GM18519 (cell line): ENCODE measurements around the gene CHRNG.
"Not testable (repeated sequence)": the region's sequence is repeated elsewhere in the genome, so short reads cannot be mapped to it uniquely, and the experiment has no call there.

Experiments
- ATAC-seq: cut with Tn5 transposase; IDR thresholded peaks from one replicate; pipeline ENCODE4 v1.9.1; 2021; ENCODE audit warnings: mild to moderate bottlenecking, moderate library complexity; ENCODE audit not compliant: unreplicated experiment, low FRiP score

CHRNG gene

DNA sequence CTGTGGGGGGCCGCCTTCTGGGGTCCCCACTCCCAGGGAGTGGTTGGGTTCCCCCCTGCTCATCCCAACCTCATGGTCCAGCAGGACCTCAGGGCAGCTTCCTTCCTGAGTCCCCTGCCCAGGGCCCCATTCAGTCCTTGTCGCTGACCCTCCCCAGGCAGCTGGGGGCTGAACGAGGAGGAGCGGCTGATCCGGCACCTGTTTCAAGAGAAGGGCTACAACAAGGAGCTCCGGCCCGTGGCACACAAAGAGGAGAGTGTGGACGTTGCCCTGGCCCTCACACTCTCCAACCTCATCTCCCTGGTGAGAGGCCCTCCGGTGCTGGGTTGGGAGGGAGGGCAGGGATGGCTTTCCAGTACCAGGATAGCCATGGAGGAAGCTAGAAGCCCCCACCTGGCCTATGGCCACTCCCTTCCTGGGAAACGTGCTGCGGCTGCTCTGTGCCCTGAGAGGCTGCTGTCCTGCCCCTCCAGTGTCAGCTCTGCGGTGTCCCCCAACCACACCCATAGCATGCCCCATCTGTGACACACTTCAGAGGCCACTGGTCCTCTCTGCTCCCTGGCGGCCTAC, 13.0 kb upstream of the CHRNG start:
- no peak for ATAC-seq

DNA sequence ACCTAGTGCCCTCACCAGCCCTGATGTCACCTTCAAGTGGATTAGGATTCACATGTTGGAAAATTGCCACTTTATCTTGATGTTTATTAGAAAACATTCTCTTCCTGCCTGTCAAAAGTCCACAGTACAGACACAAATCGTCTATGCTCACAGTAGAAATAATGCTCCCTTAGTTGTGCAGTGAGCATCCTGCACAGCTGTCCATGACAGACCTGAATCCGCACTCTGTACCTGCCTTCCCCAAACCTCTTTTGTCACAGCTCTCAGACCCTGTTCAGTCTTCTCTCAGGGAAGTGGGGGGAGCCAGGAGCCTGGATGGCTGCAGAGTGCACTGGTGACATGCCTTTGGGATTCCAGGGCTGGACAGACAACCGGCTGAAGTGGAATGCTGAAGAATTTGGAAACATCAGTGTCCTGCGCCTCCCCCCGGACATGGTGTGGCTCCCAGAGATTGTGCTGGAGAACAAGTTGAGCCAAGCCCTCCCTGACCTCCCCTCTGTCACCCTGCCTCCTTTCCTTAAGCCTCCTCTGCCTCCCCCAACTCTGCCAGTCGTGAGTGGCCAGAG, 11.5 kb upstream of the CHRNG start:
- no peak for ATAC-seq

DNA sequence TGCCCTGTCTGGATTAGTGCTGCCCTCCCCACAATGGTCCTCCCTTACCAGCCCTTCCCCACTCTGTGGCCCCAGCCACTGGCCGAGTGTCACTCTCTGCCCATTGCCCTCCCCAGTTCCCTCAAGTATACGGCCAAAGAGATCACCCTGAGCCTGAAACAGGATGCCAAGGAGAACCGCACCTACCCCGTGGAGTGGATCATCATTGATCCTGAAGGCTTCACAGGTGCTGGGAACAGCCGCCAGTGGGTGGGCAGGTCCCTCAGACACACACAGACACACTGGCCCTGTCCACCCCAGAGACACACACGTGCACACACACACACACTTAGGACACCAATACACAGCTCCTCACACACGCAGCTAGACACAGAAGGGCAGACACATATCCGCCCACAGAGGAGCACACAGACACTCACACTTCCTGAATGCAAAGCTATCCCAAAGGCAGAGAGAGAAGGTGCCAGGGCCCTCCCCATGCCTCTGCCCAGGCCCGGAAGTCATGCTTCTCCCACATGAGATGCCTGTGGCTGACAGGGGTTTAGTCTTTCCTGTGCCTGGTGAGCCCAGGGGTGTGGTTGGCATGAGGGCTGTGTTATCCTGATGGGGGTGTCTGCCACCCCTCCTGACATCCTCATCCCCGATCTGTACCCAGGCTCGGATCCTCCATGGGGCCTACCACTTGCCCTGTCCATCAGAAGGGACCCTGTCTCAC, 10.6 kb upstream of the CHRNG start:
- no peak for ATAC-seq

DNA sequence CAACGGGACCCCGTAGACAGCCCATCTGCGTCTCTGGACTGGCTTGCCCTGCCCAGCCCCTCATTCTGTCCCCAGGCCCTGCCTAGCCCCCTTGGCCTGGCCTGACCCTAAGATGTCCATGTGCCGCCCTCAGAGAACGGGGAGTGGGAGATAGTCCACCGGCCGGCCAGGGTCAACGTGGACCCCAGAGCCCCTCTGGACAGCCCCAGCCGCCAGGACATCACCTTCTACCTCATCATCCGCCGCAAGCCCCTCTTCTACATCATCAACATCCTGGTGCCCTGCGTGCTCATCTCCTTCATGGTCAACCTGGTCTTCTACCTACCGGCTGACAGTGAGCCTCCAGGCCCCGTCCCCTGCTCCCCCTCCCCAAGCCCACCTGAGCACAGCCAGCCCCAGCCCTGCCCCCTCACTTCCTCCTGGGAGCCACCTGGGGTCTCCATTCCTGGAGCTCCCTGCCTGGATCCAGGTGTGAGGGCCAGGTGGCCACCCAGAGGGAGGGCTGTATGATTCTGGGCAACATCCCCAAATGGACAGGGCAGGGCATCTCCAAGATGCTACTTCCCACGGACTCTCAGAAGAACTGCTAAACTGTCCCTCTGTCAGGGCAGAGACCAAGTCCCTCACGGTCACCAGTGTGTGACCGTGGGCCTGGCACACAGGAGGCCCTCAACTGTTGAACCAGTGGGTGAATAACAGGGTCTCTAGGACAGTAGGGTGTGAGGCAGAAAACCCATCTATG, 9.5 kb upstream of the CHRNG start:
- no peak for ATAC-seq

DNA sequence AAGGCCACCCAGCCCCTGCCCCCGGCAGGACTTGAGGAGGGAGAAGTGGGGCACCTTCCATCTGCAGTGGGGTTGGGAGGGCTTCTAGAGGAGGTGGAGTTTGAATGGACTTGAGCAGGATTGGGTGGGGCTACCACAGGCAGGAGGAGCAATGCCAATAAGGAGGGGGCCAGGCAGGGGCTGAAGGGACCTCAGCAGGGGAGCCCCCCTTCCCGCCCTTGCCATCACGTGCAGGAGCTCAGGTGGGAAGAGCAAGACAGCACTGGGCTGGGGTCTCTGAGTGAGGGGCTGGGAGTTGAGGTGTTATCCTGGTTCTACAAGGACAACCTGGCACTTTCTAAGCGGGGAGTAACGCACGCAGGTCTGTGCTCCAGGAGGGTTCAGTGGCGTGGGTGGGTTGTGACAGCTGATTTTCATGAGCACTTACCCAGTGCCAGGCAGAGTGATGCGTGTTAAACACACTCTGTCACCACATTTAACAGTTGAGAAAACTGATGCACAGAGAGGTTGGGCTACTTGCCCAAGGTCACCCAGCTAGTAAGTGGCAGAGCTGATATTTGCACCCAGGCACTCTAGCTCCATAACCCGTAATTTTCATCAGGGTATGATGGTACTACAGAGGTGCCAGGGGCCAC, 8.7 kb upstream of the CHRNG start:
- ATAC-seq = no peak

DNA sequence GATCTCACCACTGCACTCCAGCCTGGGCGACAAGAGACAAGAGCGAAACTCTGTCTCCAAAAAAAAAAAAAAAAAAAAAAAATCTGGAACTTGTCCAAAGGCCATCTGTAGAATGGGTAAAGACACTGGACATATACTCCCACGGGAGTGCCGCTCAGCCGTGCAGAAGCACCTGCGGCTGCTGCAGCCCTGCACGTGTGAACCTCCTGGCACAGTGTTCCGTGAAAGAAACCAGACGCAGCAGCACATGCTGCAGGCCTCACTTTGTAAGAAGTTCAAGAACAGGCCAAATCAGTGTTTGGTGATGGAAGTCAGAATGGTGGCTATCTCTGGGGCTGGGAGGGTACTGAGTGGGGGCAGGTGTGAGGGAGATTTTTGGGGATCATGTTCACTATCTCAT, 7.1 kb upstream of the CHRNG start:
- no peak for ATAC-seq

DNA sequence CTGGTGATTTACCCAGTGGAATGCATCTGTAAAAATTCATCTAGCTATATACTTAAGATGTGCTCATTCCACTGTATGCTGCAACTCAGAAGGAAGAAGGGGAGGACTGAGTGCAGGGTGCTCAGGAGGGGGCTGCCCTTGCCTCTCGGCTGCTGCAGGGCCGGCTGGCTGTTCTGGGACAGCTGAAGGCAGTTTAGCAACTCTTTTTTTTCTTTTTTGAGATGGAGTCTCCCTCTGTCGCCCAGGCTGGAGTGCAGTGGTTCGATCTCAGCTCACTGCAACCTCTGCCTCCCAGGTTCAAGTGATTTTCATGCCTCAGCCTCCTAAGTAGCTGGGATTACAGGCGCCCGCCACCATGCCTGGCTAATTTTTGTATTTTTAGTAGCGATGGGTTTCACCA, 6.7 kb upstream of the CHRNG start:
- ATAC-seq = not testable (repeated sequence)

DNA sequence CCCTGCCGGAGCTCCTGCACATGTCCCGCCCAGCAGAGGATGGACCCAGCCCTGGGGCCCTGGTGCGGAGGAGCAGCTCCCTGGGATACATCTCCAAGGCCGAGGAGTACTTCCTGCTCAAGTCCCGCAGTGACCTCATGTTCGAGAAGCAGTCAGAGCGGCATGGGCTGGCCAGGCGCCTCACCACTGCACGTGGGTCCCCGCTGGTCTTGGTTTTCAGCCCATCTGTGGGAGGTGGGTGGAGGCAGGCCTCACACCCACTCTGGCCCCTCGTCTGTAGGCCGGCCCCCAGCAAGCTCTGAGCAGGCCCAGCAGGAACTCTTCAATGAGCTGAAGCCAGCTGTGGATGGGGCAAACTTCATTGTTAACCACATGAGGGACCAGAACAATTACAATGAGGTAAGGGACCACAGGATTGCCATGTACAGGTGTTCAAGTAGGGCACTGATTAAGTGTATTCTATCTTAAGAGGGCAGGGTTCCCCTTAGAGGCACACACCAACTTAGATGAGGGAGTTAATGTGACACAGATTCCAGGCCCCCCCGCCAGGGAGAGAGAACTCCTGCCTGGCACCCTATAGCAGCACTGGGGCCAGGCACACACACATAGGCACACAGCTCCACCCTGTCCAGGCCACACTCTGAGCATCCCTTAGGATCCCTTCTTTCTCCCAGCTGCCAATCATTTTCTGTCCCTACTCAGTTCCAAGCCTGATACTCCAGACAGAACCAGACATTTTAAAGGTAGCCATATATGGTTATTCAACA, 5.4 kb upstream of the CHRNG start:
- ATAC-seq = no peak

DNA sequence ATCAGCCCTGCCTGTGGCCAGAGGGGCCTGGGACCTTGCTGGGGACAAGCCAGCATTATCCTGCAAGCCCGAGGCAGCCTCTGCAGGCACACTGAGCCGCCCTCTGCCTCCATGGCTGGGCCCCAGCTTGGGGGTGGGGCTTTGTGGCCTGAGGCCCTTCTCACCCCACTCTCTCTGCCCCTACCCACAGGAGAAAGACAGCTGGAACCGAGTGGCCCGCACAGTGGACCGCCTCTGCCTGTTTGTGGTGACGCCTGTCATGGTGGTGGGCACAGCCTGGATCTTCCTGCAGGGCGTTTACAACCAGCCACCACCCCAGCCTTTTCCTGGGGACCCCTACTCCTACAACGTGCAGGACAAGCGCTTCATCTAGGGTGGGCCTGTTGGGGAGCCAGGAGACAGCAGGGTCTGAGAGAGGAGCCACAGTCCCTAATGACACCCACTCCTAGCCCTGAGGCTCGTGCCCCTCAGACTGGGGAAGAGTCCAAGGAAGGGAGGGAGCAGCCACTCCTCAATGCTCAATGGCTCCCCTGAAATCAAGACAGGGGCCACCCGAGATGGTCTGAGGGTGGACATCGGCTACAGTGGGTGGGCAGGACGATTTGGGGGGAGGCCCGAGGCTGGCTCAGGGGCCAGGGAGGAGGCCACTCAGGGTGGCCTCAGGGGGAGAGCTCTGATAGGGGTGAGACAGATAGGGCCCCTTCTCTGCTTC, 4.4 kb upstream of the CHRNG start:
- ATAC-seq = no peak

DNA sequence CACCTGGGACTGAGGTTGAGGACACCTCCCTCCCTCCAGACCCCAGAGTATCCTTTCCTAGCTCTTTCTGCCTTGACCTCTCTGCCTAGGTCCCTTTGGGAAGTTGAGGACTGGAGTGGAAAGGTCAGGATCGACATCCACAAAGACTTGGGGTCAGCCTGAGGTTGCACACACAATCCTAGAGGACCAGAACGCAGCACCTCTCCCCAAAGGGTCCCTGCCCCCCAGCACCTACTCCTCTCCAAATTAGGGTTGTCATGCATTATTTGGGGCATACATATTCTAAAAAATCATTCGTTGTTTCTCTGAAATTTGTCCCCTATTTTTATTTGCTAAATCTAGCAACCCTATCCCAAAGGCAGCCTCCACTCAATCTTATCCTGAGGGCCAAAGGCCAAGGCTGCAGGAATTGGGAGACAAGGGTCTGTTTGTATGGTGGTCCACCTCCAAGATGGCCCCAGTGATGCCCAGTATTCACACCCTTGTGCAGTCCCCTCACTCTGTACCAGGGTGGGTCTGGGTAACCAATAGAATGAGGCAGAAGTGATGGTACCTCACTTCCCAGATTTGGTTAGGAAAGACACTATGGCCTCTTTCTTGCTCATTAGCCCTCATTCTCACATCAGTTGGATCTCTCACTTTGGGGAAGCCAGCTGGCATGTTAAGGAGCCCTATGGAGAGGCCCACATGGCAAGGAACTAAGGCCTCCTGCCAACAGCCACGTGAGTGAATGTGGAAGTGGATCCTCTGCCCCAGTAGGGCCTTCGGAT, 3.5 kb upstream of the CHRNG start:
- ATAC-seq = no peak

DNA sequence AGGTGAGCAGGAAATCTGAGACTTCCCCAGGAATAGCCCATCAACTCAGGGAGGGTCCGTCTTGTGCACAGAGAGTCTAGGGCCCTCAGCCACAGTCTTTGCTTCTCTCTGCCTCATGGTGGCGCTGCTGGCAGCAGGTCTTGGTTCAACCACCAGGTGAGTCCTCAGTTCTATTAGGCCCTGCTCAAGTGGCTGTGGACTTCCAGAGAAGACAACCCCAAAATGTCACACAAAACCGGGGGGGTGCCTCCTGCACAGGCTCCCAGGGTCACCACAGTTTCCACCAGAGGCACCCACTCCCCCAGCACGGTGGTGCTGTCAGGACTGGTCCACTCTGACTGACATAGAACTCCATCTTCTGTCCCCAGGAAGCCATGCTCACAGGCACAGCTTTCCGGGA, 2.4 kb upstream of the CHRNG start:
- ATAC-seq = no peak

DNA sequence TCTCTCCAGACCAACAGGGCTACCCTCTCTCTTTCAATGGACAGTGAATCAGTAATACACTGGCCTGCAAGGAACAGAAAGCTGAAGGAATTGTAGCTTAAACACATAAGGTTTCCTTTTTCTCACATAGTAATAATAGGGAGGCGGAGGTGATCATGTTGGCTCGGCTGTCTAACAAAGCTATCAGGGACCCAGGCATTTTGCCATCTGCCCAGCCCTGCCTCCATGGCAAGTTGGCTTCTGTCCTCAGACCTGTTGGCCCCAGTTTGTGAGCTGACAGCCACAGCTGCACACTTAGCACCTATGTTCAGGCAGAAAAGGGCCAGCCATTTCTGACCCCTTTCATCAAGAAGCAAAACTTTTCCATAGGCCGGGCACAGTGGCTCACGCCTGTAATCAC, 2.0 kb upstream of the CHRNG start:
- ATAC-seq = no peak

DNA sequence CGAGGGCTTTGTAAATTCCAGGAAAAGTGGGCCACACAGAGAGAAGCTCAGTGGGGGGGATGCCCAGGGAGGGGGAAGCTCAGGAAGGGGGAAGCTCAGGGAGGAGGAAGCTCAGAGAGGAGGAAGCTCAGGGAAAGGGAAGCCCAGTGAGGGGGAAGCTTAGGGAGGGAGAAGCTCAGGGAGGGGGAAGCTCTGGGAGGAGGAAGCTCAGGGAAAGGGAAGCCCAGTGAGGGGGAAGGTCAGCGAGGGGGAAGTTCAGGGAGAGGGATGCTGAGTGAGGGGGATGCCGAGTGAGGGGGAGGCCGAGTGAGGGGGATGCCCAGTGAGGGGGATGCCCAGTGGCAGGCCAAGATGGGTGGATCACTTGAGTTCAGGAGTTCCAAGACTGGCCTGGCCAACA, 821 bp upstream of the CHRNG start:
- ATAC-seq = no peak

DNA sequence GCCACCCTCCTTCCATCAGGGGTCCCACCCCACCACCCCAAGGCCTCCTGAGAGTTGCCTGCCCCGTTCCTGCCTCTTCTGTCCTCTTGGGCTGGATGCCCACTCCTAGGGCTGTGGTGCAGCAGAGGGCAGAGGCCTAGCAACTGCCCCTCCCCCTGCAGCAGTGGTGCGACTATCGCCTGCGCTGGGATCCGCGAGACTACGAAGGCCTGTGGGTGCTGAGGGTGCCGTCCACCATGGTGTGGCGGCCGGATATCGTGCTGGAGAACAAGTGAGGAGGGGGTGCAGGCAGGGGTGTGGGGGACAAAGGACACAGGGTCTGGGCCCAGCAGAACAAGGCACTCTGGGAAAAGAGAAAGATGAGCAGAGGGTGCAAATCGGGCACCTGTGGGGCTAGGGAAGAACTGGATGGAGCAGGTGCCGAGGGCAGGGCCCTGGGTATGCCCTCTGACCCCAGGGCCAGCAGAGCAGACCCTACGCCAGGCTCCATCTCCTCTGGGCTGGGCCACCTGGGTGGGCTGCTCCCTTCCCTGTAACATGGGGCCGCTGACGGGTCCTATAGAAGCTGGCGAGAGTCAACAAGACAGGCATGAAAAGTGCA, 1.0 kb downstream of the CHRNG start:
- ATAC-seq = no peak

DNA sequence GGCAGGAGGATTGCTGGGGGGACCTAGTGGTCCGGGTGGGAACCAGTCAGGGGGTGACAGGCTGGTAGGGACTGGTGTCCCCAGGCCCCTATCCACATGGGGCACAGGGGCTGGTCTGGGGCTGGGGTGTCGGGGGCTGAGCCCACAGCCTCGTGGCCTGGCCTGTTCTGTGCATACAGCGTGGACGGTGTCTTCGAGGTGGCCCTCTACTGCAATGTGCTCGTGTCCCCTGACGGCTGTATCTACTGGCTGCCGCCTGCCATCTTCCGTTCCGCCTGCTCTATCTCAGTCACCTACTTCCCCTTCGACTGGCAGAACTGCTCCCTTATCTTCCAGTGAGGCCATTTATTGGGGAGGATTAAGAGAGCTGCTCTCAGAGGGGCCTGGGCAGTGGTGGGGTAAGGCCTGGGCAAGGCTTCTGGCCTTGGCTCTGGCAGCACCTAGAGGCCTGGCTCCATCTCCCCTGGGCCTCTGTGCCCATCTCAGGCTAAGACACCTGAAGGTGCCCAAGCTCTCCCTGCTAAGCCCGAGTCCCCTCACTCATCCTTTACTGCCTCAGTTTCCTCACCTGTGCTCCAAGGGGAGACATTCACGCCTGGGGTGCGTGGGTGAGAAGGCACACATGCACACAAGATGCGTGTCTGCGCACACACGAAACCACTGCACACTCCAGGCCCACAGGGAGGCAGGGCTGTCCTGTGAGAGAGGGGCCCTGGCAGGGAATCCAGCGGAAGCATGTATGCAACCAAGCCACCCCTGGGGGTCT, 1.9 kb downstream of the CHRNG start:
- ATAC-seq = no peak

DNA sequence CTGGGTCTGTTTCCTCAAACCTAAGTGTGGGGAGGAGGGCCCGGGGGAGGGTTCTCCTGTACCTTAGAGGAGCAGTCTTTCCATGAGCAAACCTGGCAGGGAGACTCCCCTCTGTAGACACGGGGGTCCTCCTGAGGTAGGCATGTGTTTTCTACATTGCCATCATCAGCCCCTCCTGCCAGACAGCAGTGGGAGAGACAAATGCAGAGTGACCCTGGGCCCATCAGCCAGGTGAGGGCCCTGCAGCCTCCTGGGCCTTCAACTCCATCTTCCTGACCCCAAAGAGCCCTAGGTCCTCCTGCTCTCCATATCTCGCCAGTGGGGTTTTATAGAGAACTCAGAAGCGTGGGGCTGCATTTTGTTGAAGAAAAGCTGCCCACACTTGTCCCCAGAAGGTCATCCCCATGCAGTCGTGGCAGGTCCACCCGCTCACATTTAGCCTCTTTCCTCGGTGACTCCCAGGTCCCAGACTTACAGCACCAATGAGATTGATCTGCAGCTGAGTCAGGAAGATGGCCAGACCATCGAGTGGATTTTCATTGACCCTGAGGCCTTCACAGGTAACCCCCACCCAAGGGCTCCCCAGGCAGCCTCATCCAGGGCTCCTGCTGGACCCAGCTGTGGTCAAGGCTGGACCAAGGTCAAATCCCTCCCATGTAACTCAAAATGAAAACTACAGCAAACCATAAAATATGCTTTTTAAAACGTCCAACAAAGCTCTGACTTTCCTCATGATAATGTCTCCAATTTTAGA, 2.6 kb downstream of the CHRNG start:
- ATAC-seq = no peak
